ENCODE results near the gene PACSIN1. TPM values are rescaled to one million over a fixed set of nuclear protein-coding genes. Genes with fewer than 3 reads are reported as not detected.

The PACSIN1 gene
- total and polyA plus RNA-seq, 2 donors (not counting 3 experiments of a cell fraction or from before 2014, with no cell fraction given) = 0.03 TPM; not detected in 1

DNA sequence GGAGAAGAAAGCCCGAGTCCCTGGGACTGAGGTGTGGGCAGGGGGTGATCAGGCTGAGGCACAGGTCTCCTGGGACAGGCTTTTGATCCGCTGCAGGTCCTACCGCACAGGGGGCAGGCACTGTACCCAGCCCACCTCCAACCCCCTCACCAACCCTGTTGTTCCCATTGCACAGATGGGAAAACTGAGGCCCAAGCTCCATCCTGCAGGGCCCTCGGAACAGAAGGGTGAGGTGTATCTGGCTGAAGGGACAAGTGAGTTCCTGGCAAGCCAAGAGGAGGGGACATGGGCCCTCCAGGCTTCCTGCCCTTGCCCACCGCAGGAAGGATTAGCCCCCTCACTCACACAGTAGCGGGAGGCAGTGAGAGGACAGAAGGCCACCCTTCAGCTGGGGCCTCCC lies 106.7 kb downstream of the PACSIN1 start:
- TF ChIP-seq MYC (IDR thresholded peaks at IDR 0.05; ENCODE audit: low read depth, low read length) (no peak), JUN (IDR thresholded peaks at IDR 0.05; ENCODE audit: borderline replicate concordance, insufficient read depth, insufficient read length, low read depth) (no peak), MAX (IDR thresholded peaks at IDR 0.05; ENCODE audit: insufficient read depth, insufficient read length) (no peak), POLR2AphosphoS5 (IDR thresholded peaks at IDR 0.05; ENCODE audit: insufficient read depth, low read depth, low read length) (no peak), GATA2 (IDR thresholded peaks at IDR 0.05; ENCODE audit: insufficient read depth, insufficient read length, low read depth, low read length) (no peak)
- TF ChIP-seq, protein P1, sequence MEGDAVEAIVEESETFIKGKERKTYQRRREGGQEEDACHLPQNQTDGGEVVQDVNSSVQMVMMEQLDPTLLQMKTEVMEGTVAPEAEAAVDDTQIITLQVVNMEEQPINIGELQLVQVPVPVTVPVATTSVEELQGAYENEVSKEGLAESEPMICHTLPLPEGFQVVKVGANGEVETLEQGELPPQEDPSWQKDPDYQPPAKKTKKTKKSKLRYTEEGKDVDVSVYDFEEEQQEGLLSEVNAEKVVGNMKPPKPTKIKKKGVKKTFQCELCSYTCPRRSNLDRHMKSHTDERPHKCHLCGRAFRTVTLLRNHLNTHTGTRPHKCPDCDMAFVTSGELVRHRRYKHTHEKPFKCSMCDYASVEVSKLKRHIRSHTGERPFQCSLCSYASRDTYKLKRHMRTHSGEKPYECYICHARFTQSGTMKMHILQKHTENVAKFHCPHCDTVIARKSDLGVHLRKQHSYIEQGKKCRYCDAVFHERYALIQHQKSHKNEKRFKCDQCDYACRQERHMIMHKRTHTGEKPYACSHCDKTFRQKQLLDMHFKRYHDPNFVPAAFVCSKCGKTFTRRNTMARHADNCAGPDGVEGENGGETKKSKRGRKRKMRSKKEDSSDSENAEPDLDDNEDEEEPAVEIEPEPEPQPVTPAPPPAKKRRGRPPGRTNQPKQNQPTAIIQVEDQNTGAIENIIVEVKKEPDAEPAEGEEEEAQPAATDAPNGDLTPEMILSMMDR (IDR thresholded peaks at IDR 0.05; ENCODE audit: extremely low read depth in 1 of 2, insufficient read depth in 1 of 2, low read depth in 1 of 2, low read length in 2 of 2) = no peak
- no peaks in the 10 kb centered on the region for H3K9me1 ChIP-seq (replicated peaks; ENCODE audit: control insufficient read depth, extremely low read depth, insufficient read depth, low read length)
- intact Hi-C loops (cut with micrococcal nuclease) = no loop called here
- FAIRE-seq (no peak), DNase-seq (ENCODE audit: low read depth, low spot score) (no peak)
- H3K4me3 ChIP-seq (replicated peaks in 1 of 3; ENCODE audit: insufficient read depth in 1 of 3, low read depth in 1 of 3, low read length in 3 of 3) = no peak overlapping the region
- H3K36me3 ChIP-seq (ENCODE audit: control insufficient read depth in 2 of 2, extremely low read depth in 1 of 2, insufficient read depth in 2 of 2, low read length in 2 of 2) = no peaks in the 10 kb centered on the region
- H4K20me1 ChIP-seq (replicated peaks; ENCODE audit: control insufficient read depth, extremely low read depth, insufficient read depth, low read length) = no peaks in the 10 kb centered on the region
- ChIA-PET POLR2A (interaction anchor here (0.7 kb wide), 1 partner anchor 25 kb away, joined by 3 read pairs; no protein-coding TSS in a partner anchor), CTCF (no interaction called here)
- no peaks in the 10 kb centered on the region for H3K79me2 ChIP-seq (ENCODE audit: control insufficient read depth, insufficient read depth, low read length)
- H3K9me3 ChIP-seq (replicated peaks; ENCODE audit: control insufficient read depth, insufficient read depth, low read length) = no peaks in the 10 kb centered on the region
- no peaks in the 10 kb centered on the region for H3K27me3 ChIP-seq (ENCODE audit: control insufficient read depth in 2 of 2, insufficient read depth in 2 of 2, low read length in 2 of 2)
- no TSS peak for BruUV-seq (replicated peaks)
- dilution Hi-C loops (cut with MboI; ENCODE audit: extremely low pct_ligation_motif_present, low sequenced_read_pairs) = no loop called here
- H3K27ac ChIP-seq (ENCODE audit: insufficient read depth, low read depth, low read length) = no peak overlapping the region
- H3K4me2 ChIP-seq (ENCODE audit: insufficient read depth, low read length) = no peak overlapping the region
- H3K9ac ChIP-seq (replicated peaks; ENCODE audit: extremely low read depth, insufficient read depth, low read length) = no peak overlapping the region
- no peak overlapping the region for H2AFZ ChIP-seq (ENCODE audit: low read depth, low read length)
- no peaks in the 10 kb centered on the region for H3K4me1 ChIP-seq (ENCODE audit: control insufficient read depth, extremely low read depth, insufficient read depth, low read length)

Measured in endothelial cell of umbilical vein (primary cell).